Measurements from ENCODE around the gene LENEP. TPM values are rescaled to one million over a fixed set of nuclear protein-coding genes. Genes with fewer than 3 reads are reported as not detected.

LENEP gene
- total RNA-seq, 1 donor from 2014 or later = not detected

- Histone ChIP-seq H2AFZ (replicated peaks) (no peak overlapping the region), H3K27me3 (no peaks in the 10 kb centered on the region), H4K20me1 (ENCODE audit: low read depth) (no peaks in the 10 kb centered on the region), H3K79me2 (ENCODE audit: low read depth) (no peaks in the 10 kb centered on the region), H3K9me3 (ENCODE audit: low read depth) (no peaks in the 10 kb centered on the region), H3K4me3 (no peak overlapping the region), H3K4me1 (no peaks in the 10 kb centered on the region), H3K36me3 (no peaks in the 10 kb centered on the region), H3K4me2 (no peak overlapping the region), H3F3A (ENCODE audit: low read depth) (no peaks in the 10 kb centered on the region), H3K9ac (no peak overlapping the region), H3K27ac (no peak overlapping the region)
- no peaks in the 10 kb centered on the region for H3K9me3 Mint-ChIP-seq
- TF ChIP-seq CTCF (IDR thresholded peaks at IDR 0.05) = no peak
- peaks cover 14% of the 10 kb centered on the region for H3K27me3 Mint-ChIP-seq (ENCODE audit: insufficient read depth, low read depth)
- no peak for DNase-seq (ENCODE audit: low spot score)
- no peak overlapping the region for H3K4me3 Mint-ChIP-seq
- H3K4me1 Mint-ChIP-seq = peaks cover 5% of the 10 kb centered on the region
- no peak overlapping the region for H3K27ac Mint-ChIP-seq
- no peaks in the 10 kb centered on the region for H3K36me3 Mint-ChIP-seq
Measured at GRCh38 chr1:155026588-155026987, 33.2 kb downstream of the LENEP start.

DNA sequence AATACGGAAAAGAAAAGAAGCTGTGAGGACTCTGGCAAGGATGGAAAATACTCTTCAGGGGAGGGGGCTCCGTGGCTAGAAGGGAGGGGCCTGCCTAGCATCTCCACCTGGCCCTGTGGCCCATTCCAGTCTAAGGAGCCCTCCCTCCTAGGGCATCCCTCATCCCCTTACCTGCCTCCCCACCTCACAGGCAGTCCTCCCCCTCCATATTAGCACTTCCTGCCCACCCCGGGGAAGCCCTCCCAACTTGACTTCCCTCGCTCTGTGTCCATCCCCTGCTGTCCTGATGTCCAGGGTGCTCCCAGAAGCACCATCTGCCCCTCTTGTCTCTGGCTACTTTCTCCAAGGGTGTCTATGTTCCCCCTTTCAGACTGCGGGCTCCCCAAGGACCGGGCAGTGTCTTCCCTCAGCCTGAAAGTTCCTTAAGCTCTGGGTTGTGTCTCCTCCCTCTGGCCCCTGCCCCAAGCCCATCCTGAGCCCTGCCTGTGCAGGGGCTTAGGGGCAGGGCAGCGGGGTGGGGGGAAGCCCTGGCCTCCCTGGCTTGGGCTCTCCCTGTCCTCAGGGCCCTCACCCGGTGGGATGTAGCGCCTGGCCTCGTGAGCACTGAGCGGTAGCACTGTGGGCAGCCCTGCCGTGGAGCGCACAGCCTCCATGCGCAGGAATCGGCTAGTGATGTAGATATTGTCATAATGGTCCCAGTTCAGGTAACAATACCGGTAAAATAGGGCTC is 36.3 kb downstream of the LENEP start:
- Histone ChIP-seq H3F3A (ENCODE audit: low read depth) (no peaks in the 10 kb centered on the region), H3K4me2 (no peak overlapping the region), H3K79me2 (ENCODE audit: low read depth) (no peaks in the 10 kb centered on the region), H3K9me3 (ENCODE audit: low read depth) (no peaks in the 10 kb centered on the region), H3K4me1 (no peaks in the 10 kb centered on the region), H4K20me1 (ENCODE audit: low read depth) (no peaks in the 10 kb centered on the region), H3K9ac (no peak overlapping the region), H3K27me3 (no peaks in the 10 kb centered on the region), H3K27ac (no peak overlapping the region), H3K36me3 (no peaks in the 10 kb centered on the region), H3K4me3 (no peak overlapping the region), H2AFZ (replicated peaks) (no peak overlapping the region)
- H3K27ac Mint-ChIP-seq = peak overlapping the region; percentile 10
- no peak for DNase-seq (ENCODE audit: low spot score)
- no peak overlapping the region for H3K4me3 Mint-ChIP-seq
- peaks cover 5% of the 10 kb centered on the region for H3K4me1 Mint-ChIP-seq
- no peaks in the 10 kb centered on the region for H3K36me3 Mint-ChIP-seq
- H3K9me3 Mint-ChIP-seq = no peaks in the 10 kb centered on the region
- TF ChIP-seq EZH2phosphoT487 (IDR thresholded peaks at IDR 0.05) (no peak), CTCF (IDR thresholded peaks at IDR 0.05) (no peak), EZH2 (IDR thresholded peaks at IDR 0.05) (no peak)
- H3K27me3 Mint-ChIP-seq (ENCODE audit: insufficient read depth, low read depth) = peaks cover 8% of the 10 kb centered on the region

DNA sequence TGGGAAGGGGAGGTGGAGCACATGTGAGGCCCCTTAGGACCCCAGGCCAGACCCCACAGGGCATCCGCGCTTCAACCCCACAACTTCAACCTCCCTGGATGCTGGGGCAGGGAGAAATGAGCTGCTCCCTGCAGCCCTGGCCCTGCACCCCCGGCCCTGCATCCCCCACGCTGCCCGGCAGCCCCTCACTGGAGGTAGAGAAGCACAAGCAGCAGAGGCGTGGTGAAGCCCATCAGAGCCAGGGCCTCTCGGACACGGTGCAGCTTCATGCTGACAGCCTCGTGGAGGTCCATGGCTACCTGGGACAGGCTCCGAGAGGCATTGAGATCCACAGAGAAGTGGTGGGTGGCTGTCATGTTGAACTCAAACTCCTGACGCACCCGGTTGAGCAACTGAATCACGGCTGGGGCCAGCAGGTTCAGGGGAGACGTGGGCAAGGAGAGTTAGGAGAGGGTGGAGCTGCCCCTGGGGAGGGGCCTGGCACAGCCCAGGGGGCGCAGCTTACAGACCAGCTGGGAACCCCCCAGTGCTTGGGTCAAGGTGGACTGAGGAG is 36.9 kb downstream of the LENEP start:
- no peaks in the 10 kb centered on the region for H3K27me3 ChIP-seq
- H3K36me3 Mint-ChIP-seq = no peaks in the 10 kb centered on the region
- no peaks in the 10 kb centered on the region for H3F3A ChIP-seq (ENCODE audit: low read depth)
- no peak overlapping the region for H3K27ac Mint-ChIP-seq
- H3K9ac ChIP-seq = no peak overlapping the region
- H3K9me3 Mint-ChIP-seq = no peaks in the 10 kb centered on the region
- no peaks in the 10 kb centered on the region for H3K36me3 ChIP-seq
- H3K27ac ChIP-seq = no peak overlapping the region
- TF ChIP-seq EZH2phosphoT487 (IDR thresholded peaks at IDR 0.05) (no peak), CTCF (IDR thresholded peaks at IDR 0.05) (no peak), EZH2 (IDR thresholded peaks at IDR 0.05) (no peak)
- no peaks in the 10 kb centered on the region for H3K4me1 ChIP-seq
- no peak overlapping the region for H3K4me3 Mint-ChIP-seq
- H2AFZ ChIP-seq (replicated peaks) = no peak overlapping the region
- H3K4me3 ChIP-seq = no peak overlapping the region
- no peak for DNase-seq (ENCODE audit: low spot score)
- no peaks in the 10 kb centered on the region for H3K79me2 ChIP-seq (ENCODE audit: low read depth)
- H3K9me3 ChIP-seq (ENCODE audit: low read depth) = no peaks in the 10 kb centered on the region
- H4K20me1 ChIP-seq (ENCODE audit: low read depth) = no peaks in the 10 kb centered on the region
- peaks cover 9% of the 10 kb centered on the region for H3K27me3 Mint-ChIP-seq (ENCODE audit: insufficient read depth, low read depth)
- H3K4me2 ChIP-seq = no peak overlapping the region
- H3K4me1 Mint-ChIP-seq = peaks cover 5% of the 10 kb centered on the region

Measured in neural progenitor cell (in vitro differentiated cells).